H1 (cell line): ENCODE data around the gene PTTG1IP. TPM values are rescaled to one million over a fixed set of nuclear protein-coding genes. Genes with fewer than 3 reads are reported as not detected.

ENCODE experiments used
- CTCF ChIA-PET: fragments of 300-600 bp; sonication (Branson Sonifier 250); formaldehyde crosslinking; loops from one replicate; lab custom pipeline; 2021; ENCODE audit not compliant: partially characterized antibody; lab: Charles Lee
- POLR2A ChIA-PET: fragments of 300-600 bp; sonication (Branson Sonifier 250); formaldehyde crosslinking; loops from one replicate; lab custom pipeline; 2021; ENCODE audit warnings: inconsistent platforms; ENCODE audit not compliant: partially characterized antibody; lab: Charles Lee
- DNase-seq, 2 experiments: peaks; one replicate each; pipeline versions ENCODE4 v3.0.0 to v3.0.0-alpha.2; 2010 to 2022; ENCODE audit warnings: low spot score in 2 of 2, low read depth in 1 of 2, mixed read lengths in 1 of 2
- FAIRE-seq: peaks from 2 replicates; lab custom pipeline; 2011; peaks lifted over from hg19 to GRCh38; lab: Jason Lieb, UNC
- H2AFZ ChIP-seq: 2 replicates; pipeline ENCODE4 v1.8.1; 2012; ENCODE audit warnings: low read length, inconsistent platforms
- H2AK5ac ChIP-seq: 2 replicates; pipeline ENCODE4 v1.6.1; 2013; ENCODE audit warnings: low read depth, low read length
- H2BK120ac ChIP-seq: replicated peaks from 2 replicates; pipeline ENCODE3; 2013; ENCODE audit warnings: low read depth, low read length, inconsistent platforms
- H2BK12ac ChIP-seq: 2 replicates; pipeline ENCODE4 v1.6.1; 2013; ENCODE audit warnings: low read depth, low read length
- H2BK15ac ChIP-seq: 2 replicates; pipeline ENCODE4 v1.6.1; 2013; ENCODE audit warnings: low read length
- H2BK20ac ChIP-seq: 2 replicates; pipeline ENCODE4 v1.6.1; 2013; ENCODE audit warnings: low read length
- H2BK5ac ChIP-seq: 2 replicates; pipeline ENCODE4 v1.6.1; 2013; ENCODE audit warnings: low read depth, low read length
- H3K14ac ChIP-seq: 2 replicates; pipeline ENCODE4 v1.6.1; 2013; ENCODE audit warnings: inconsistent platforms; ENCODE audit not compliant: insufficient read length
- H3K18ac ChIP-seq: 2 replicates; pipeline ENCODE4 v1.6.1; 2013; ENCODE audit warnings: low read length; ENCODE audit errors: extremely low read depth
- H3K23ac ChIP-seq: 2 replicates; pipeline ENCODE4 v1.6.1; 2013; ENCODE audit warnings: inconsistent platforms; ENCODE audit not compliant: insufficient read length
- H3K23me2 ChIP-seq: 2 replicates; pipeline ENCODE4 v1.6.1; 2013; ENCODE audit warnings: low read depth, low read length
- H3K27ac ChIP-seq: 2 replicates; pipeline ENCODE4 v1.6.1; 2011; ENCODE audit warnings: low read depth, low read length, inconsistent platforms
- H3K27me3 ChIP-seq, 4 experiments: replicated peaks in 1 of 4; 1 replicate in 1 of 4; 2 replicates in 3 of 4; pipeline versions ENCODE4 v1.6.1 to v1.8.1; 2011 to 2013; ENCODE audit warnings: low read length in 3 of 4, mild to moderate bottlenecking in 3 of 4, inconsistent platforms in 2 of 4, mixed read lengths in 2 of 4, moderate library complexity in 1 of 4; ENCODE audit not compliant: control insufficient read depth in 3 of 4, insufficient read depth in 3 of 4; ENCODE audit errors: extremely low read depth in 1 of 4
- H3K36me3 ChIP-seq, 4 experiments: 2 replicates each; pipeline versions ENCODE4 v1.6.1 to v1.8.1; 2011 to 2013; ENCODE audit warnings: mild to moderate bottlenecking in 4 of 4, low read length in 3 of 4, moderate library complexity in 2 of 4, control low read depth in 1 of 4, inconsistent platforms in 1 of 4; ENCODE audit not compliant: insufficient read depth in 4 of 4, control insufficient read depth in 2 of 4
- H3K4ac ChIP-seq: replicated peaks from 2 replicates; pipeline ENCODE3; 2013; ENCODE audit warnings: low read length, low read depth, mixed read lengths, inconsistent platforms; ENCODE audit not compliant: insufficient read length
- H3K4me1 ChIP-seq, 4 experiments: replicated peaks in 1 of 4; 1 replicate in 1 of 4; 2 replicates in 3 of 4; pipeline versions ENCODE4 v1.6.1 to v1.8.1; 2011 to 2013; ENCODE audit warnings: low read length in 3 of 4, inconsistent platforms in 2 of 4, mixed read lengths in 1 of 4; ENCODE audit not compliant: insufficient read depth in 4 of 4, control insufficient read depth in 3 of 4
- H3K4me2 ChIP-seq, 2 experiments: 2 replicates each; pipeline versions ENCODE4 v1.6.1 to v1.8.1; 2011 to 2013; ENCODE audit warnings: low read depth in 2 of 2, low read length in 2 of 2, control low read depth in 1 of 2, inconsistent platforms in 1 of 2, mild to moderate bottlenecking in 1 of 2; ENCODE audit not compliant: insufficient read depth in 1 of 2
- H3K4me3 ChIP-seq, 4 experiments: fragments of 200-600, 300-600 bp in 1 of 4; sonication (generic), shearing (Covaris generic), sonication (Bioruptor Twin) in 1 of 4; 2 replicates each; pipeline versions ENCODE4 v1.5.1 to v1.8.1; 2011 to 2016; ENCODE audit warnings: low read length in 4 of 4, low read depth in 3 of 4, control low read depth in 2 of 4, inconsistent platforms in 2 of 4, mild to moderate bottlenecking in 2 of 4, mixed read lengths in 1 of 4, moderate library complexity in 1 of 4; ENCODE audit not compliant: insufficient read depth in 2 of 4; ENCODE audit errors: extremely low read depth in 1 of 4
- H3K56ac ChIP-seq: replicated peaks from 2 replicates; pipeline ENCODE3; 2013; ENCODE audit warnings: low read depth, mild to moderate bottlenecking, mixed read lengths, low read length, inconsistent platforms; ENCODE audit not compliant: insufficient read length
- H3K79me1 ChIP-seq: 2 replicates; pipeline ENCODE4 v1.6.1; 2013; ENCODE audit warnings: low read depth, low read length, control low read depth
- H3K79me2 ChIP-seq, 2 experiments: 2 replicates each; pipeline versions ENCODE4 v1.6.1 to v1.8.1; 2012 to 2013; ENCODE audit warnings: low read length in 2 of 2, mild to moderate bottlenecking in 2 of 2, inconsistent platforms in 1 of 2; ENCODE audit not compliant: insufficient read depth in 2 of 2, control insufficient read depth in 1 of 2
- H3K9ac ChIP-seq, 4 experiments: replicated peaks in 1 of 4; 1 replicate in 1 of 4; 2 replicates in 3 of 4; pipeline versions ENCODE4 v1.6.1 to v1.8.1; 2011 to 2013; ENCODE audit warnings: low read depth in 3 of 4, low read length in 3 of 4, control low read depth in 2 of 4, mild to moderate bottlenecking in 2 of 4, moderate library complexity in 2 of 4, inconsistent platforms in 1 of 4; ENCODE audit errors: extremely low read depth in 1 of 4
- H3K9me3 ChIP-seq, 2 experiments: 2 replicates each; pipeline versions ENCODE4 v1.6.1 to v1.8.1; 2012 to 2013; ENCODE audit warnings: mild to moderate bottlenecking in 2 of 2, moderate library complexity in 2 of 2, control low read depth in 1 of 2, inconsistent platforms in 1 of 2, low read depth in 1 of 2, low read length in 1 of 2, mixed read lengths in 1 of 2; ENCODE audit not compliant: insufficient read depth in 2 of 2
- H4K20me1 ChIP-seq, 2 experiments: replicated peaks in 1 of 2; 2 replicates each; pipeline versions ENCODE3 to v1.8.1; 2011 to 2013; ENCODE audit warnings: inconsistent platforms in 2 of 2, low read length in 2 of 2, mild to moderate bottlenecking in 1 of 2; ENCODE audit not compliant: insufficient read depth in 2 of 2, control insufficient read depth in 1 of 2
- H4K5ac ChIP-seq: 2 replicates; pipeline ENCODE4 v1.6.1; 2013; ENCODE audit warnings: low read length, low read depth, mixed read lengths, inconsistent platforms; ENCODE audit not compliant: insufficient read length
- H4K8ac ChIP-seq: 2 replicates; pipeline ENCODE4 v1.8.0; 2013; ENCODE audit warnings: mild to moderate bottlenecking, moderate library complexity, low read length, inconsistent platforms; ENCODE audit not compliant: insufficient read depth; ENCODE audit errors: extremely low read depth
- H4K91ac ChIP-seq: replicated peaks from 2 replicates; pipeline ENCODE3; 2013; ENCODE audit warnings: low read length, mixed read lengths, inconsistent platforms; ENCODE audit not compliant: insufficient read length
- BRCA1 ChIP-seq: IDR thresholded peaks from 2 replicates; pipeline ENCODE4 v1.6.1; 2012; ENCODE audit warnings: low read depth, low read length, improper control_type of control experiment
- MAFK ChIP-seq: IDR thresholded peaks from 2 replicates; pipeline ENCODE4 v1.6.1; 2012; ENCODE audit warnings: low read depth, mild to moderate bottlenecking, improper control_type of control experiment, low read length
- SIRT6 ChIP-seq: IDR thresholded peaks from one replicate; pipeline ENCODE4 v1.7.1; 2012; ENCODE audit warnings: low read length, inconsistent platforms
- TCF12 ChIP-seq: IDR thresholded peaks from 2 replicates; pipeline ENCODE4 v1.6.1; 2011; ENCODE audit warnings: low read depth, mild to moderate bottlenecking, low read length
- WGBS, 2 experiments: shearing (Covaris generic) in 1 of 2; methylation state at CpG; one replicate each; pipeline versions ENCODE4 v1.1.6 to v1.1.7; 2013 to 2015; ENCODE audit warnings: low lambda C conversion rate in 2 of 2, mixed read lengths in 2 of 2, inconsistent platforms in 1 of 2, low coverage in 1 of 2, missing lambda C conversion rate in 1 of 2; ENCODE audit not compliant: insufficient replicate concordance in 2 of 2, insufficient coverage in 1 of 2, insufficient read length in 1 of 2; ENCODE audit errors: extremely low coverage in 1 of 2, missing lambda C conversion rate in 1 of 2; 5-methylcytosine and 5-hydroxymethylcytosine counted together
- polyA plus RNA-seq, 7 experiments: library from polyadenylated mRNA; depleted of rRNA in 3 of 7; stranded (reverse) in 5 of 7; unstranded in 2 of 7; fragments of >200 nt in 5 of 7; fragments of 200-250 nt in 2 of 7; gene quantifications; 1 replicate in 5 of 7; 2 replicates in 1 of 7; 4 replicates in 1 of 7; pipeline versions ENCODE4 v1.2.1 to v1.2.3, GENCODE V29; 2011 to 2013; ENCODE audit warnings: missing spikeins in 2 of 7, mixed read lengths in 2 of 7
- total RNA-seq: library from RNA; stranded (reverse); fragmentation: NEBNext Ultra II Directional; extraction: Animal tissue kit (Norgen Biotek cat#: 25700); gene quantifications from 2 replicates; pipeline ENCODE4 v1.2.1, GENCODE V29; 2021
- TF ChIP-seq, protein P1 (sequence below): IDR thresholded peaks from 2 replicates; pipeline ENCODE4 v1.6.1; 2012; ENCODE audit warnings: inconsistent platforms

PTTG1IP gene
- total and polyA plus RNA-seq, 2 of the 8 experiments (the other 6 are each of a cell fraction or from before 2014, with no cell fraction given): 90.8 to 130 TPM

DNA sequence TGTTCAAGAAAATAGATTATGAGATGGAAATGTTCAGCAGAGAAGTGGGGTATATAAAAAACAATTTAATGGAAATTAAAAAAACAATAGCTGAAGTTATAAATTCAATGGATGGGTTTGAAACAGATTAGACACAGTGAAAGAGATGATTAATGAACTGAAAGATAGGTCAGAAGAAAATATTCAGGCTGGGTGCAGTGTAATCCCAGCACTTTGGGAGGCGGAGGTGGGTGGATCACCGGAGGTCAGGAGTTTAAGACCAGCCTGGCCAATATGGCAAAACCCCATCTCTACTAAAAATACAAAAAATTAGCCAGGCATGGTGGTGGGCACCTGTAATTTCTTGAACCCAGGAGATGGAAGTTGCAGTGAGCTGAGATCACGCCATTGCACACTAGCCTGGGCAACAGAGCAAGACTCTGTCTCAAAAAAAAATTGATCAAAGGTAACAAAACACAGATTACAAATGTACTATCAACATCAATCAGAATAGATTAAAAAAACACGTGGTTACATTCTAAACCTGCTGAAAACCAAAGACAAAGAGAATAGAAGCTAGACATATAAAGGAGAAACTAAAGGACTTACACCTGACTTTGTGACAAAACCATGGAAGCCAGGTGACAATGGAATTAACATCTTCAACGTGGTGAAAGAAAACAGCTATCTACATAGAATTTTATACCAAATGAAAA lies 50.9 kb downstream of the PTTG1IP start:
- H3K4me3 ChIP-seq: no peak overlapping the region
- TF ChIP-seq SIRT6: no peak
- no peak for TF ChIP-seq BRCA1
- TF ChIP-seq, protein P1, sequence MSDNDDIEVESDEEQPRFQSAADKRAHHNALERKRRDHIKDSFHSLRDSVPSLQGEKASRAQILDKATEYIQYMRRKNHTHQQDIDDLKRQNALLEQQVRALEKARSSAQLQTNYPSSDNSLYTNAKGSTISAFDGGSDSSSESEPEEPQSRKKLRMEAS: no peak
- no peak for TF ChIP-seq TCF12
- TF ChIP-seq MAFK: no peak
- TF ChIP-seq, all 59 proteins: peak for 0
- H2BK20ac ChIP-seq: no peak overlapping the region
- H3K56ac ChIP-seq: no peak overlapping the region
- H4K91ac ChIP-seq: no peak overlapping the region
- no peak overlapping the region for H3K4me2 ChIP-seq
- no peak overlapping the region for H2BK120ac ChIP-seq
- no peak overlapping the region for H2BK15ac ChIP-seq
- peaks cover 40 to 58% of the 10 kb centered on the region in 2 experiments for H3K9me3 ChIP-seq
- no peak for DNase-seq
- no peaks in the 10 kb centered on the region for H4K20me1 ChIP-seq
- no peaks in the 10 kb centered on the region for H3K79me1 ChIP-seq
- no peak overlapping the region for H3K4ac ChIP-seq
- no peak overlapping the region for H4K8ac ChIP-seq
- FAIRE-seq: no peak
- no peak overlapping the region for H3K14ac ChIP-seq
- H4K5ac ChIP-seq: no peak overlapping the region
- H3K27me3 ChIP-seq: peaks cover 0 to 10% (median 7%) of the 10 kb centered on the region in 4 experiments; a peak in 5 of 7 replicates
- H3K23ac ChIP-seq: no peak overlapping the region
- ChIA-PET CTCF (interaction anchor here (0.6 to 1.0 kb wide), 2 partner anchors 70 to 136 kb away, joined by 3 read pairs; no protein-coding TSS in a partner anchor), POLR2A (interaction anchor here (1.2 kb wide), 1 partner anchor 50 kb away, joined by 3 read pairs; no protein-coding TSS in a partner anchor)
- WGBS, 2 experiments: 69% methylated on average over 5 of the region's 5 CpGs; no CpG with 5 or more reads in 1 of the 2 experiments
- H3K4me1 ChIP-seq: 0 out of 7 replicates have a peak, but pooled peaks cover 0 to 3% (median 0%) of the 10 kb centered on the region in 4 experiments
- no peaks in the 10 kb centered on the region for H3K79me2 ChIP-seq
- no peak overlapping the region for H2AK5ac ChIP-seq
- no peak overlapping the region for H2BK5ac ChIP-seq
- H2BK12ac ChIP-seq: no peak overlapping the region
- no peak overlapping the region for H3K18ac ChIP-seq
- no peak overlapping the region for H3K27ac ChIP-seq
- no peaks in the 10 kb centered on the region for H3K36me3 ChIP-seq
- no peak overlapping the region for H2AFZ ChIP-seq
- H3K9ac ChIP-seq: no peak overlapping the region
- H3K23me2 ChIP-seq: peaks cover 3% of the 10 kb centered on the region; the same call in 1 of the 2 replicates
